ENCODE measurements around the gene OR1N1.

- TF ChIP-seq NFRKB (IDR thresholded peaks at IDR 0.05) = no peak
- TF ChIP-seq SP1 (IDR thresholded peaks at IDR 0.05) = no peak
- no peak for TF ChIP-seq HDGF (IDR thresholded peaks at IDR 0.05; ENCODE audit: borderline replicate concordance)
- TF ChIP-seq ELF4 (IDR thresholded peaks at IDR 0.05) = no peak
- no peak for TF ChIP-seq FOXM1 (IDR thresholded peaks at IDR 0.05; ENCODE audit: borderline replicate concordance)
- no peak for TF ChIP-seq BHLHE40 (IDR thresholded peaks at IDR 0.05; ENCODE audit: borderline replicate concordance)
- TF ChIP-seq FOXK2 (IDR thresholded peaks at IDR 0.05) = no peak
These were observed 8.3 kb downstream of the OR1N1 start, which contains the start of gene OR1J4 for GRCh38 chr9:122518841-122519240.

All from HEK293T (cell line).